BLaER1 treated with 17β-estradiol and CSF1 and Interleukin-3, amounts not matched to agents 10 nM and 100 nM (cell line): Measurements from ENCODE around the gene ZBTB8B.

ENCODE experiments used
- H3K27ac ChIP-seq, 11 experiments: shearing (Covaris generic); formaldehyde crosslinking; 2 replicates each; pipeline ENCODE4 v1.8.1; 2022
- H3K27me3 ChIP-seq, 11 experiments: shearing (Covaris generic); formaldehyde crosslinking; 2 replicates each; pipeline ENCODE4 v1.8.1; 2022
- H3K36me3 ChIP-seq, 11 experiments: shearing (Covaris generic); formaldehyde crosslinking; 2 replicates each; pipeline ENCODE4 v1.8.1; 2022
- H3K4me1 ChIP-seq, 10 experiments: shearing (Covaris generic); formaldehyde crosslinking; 2 replicates each; pipeline ENCODE4 v1.8.1; 2022
- H3K4me2 ChIP-seq, 11 experiments: shearing (Covaris generic); formaldehyde crosslinking; 2 replicates each; pipeline ENCODE4 v1.8.1; 2022
- H3K4me3 ChIP-seq, 10 experiments: shearing (Covaris generic); formaldehyde crosslinking; 2 replicates each; pipeline ENCODE4 v1.8.1; 2022
- H3K9ac ChIP-seq, 11 experiments: shearing (Covaris generic); formaldehyde crosslinking; 2 replicates each; pipeline ENCODE4 v1.8.1; 2022
- H3K9me3 ChIP-seq, 11 experiments: shearing (Covaris generic); formaldehyde crosslinking; replicated peaks in 1 of 11; 2 replicates each; pipeline ENCODE4 v1.8.1; 2022
- H4K20me1 ChIP-seq, 11 experiments: shearing (Covaris generic); formaldehyde crosslinking; 2 replicates each; pipeline ENCODE4 v1.8.1; 2022
- Cebpa-rat ChIP-seq, 11 experiments: shearing (Covaris generic); IDR thresholded peaks; 2 replicates each; pipeline ENCODE4 v1.8.1; 2022

ZBTB8B gene

DNA sequence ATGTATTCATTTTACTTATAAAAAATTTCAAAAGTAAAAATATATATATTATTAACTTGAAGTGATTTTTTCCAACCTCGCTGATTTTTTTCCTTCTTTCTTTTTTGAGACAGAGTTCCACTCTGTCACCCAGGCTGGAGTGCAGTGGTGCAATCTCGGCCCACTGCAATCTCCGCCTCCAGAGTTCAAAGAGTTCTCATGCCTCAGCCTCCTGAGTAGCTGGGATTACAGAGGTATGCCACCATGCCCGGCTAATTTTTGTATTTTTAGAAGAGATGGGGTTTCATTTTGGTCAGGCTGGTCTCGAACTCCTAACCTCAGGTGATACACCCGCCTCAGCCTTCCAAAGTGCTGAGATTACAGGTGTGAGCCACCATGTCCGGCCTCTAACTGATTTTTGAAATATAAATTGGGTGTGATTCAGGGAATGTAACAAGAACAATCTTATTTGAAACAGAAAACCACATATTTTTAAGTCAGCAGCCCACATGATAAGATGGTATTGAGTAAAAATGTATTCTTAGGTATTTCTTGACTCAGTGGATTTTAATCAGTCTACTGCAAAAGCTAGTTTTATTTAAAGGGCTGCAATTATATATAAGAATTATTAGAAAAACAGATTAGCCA lies 30.0 kb downstream of the ZBTB8B start:
- Histone ChIP-seq H3K9me3 (no peaks in the 10 kb centered on the region), H3K27me3 (no peaks in the 10 kb centered on the region), H4K20me1 (no peaks in the 10 kb centered on the region), H3K4me3 (no peak overlapping the region), H3K4me1 (peaks cover 0 to 42% (median 17%) of the 10 kb centered on the region in 10 experiments; a peak in 16 of 20 replicates), H3K36me3 (no peaks in the 10 kb centered on the region), H3K9ac (no peak overlapping the region), H3K27ac (no peak overlapping the region), H3K4me2 (peak overlapping the region in 4 of 11 experiments; percentile 7 to 30 (median 16); a peak in 4 of 22 replicates)
- TF ChIP-seq Cebpa-rat (IDR thresholded peaks at IDR 0.05): no peak

- Histone ChIP-seq H3K4me3 (no peak overlapping the region), H4K20me1 (no peaks in the 10 kb centered on the region), H3K9ac (no peak overlapping the region), H3K27ac (no peak overlapping the region), H3K4me1 (peaks cover 0 to 32% (median 14%) of the 10 kb centered on the region in 10 experiments; a peak in 16 of 20 replicates), H3K27me3 (no peaks in the 10 kb centered on the region), H3K9me3 (no peaks in the 10 kb centered on the region), H3K36me3 (no peaks in the 10 kb centered on the region), H3K4me2 (no peak overlapping the region)
- TF ChIP-seq Cebpa-rat (IDR thresholded peaks at IDR 0.05): peak in 1 of 11 experiments; percentile 56; a peak in 2 of 22 replicates
These were observed 31.3 kb downstream of the ZBTB8B start for GRCh38 chr1:32496127-32496526.

DNA sequence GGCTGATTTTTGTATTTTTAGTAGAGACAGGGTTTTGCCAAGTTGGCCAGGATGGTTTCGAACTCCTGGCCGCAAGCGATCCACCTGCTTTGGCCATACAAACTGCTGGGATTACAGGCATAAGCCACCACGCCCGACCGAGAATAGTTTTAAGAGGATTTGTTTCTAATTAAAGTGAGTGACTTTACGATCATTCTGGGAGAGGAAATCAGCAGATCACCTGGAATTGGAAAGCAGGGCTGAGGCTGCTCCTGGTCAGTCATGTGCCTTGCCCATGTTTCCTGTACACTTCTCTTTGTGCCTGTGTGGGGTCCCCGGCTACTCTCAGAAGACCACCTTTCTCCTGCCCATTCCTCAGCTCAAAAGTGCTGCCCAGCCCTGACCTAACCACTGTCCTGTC lies 33.9 kb downstream of the ZBTB8B start:
- no peak for TF ChIP-seq Cebpa-rat (IDR thresholded peaks at IDR 0.05)
- Histone ChIP-seq H3K27me3 (no peaks in the 10 kb centered on the region), H3K27ac (no peak overlapping the region), H3K36me3 (no peaks in the 10 kb centered on the region), H3K9ac (no peak overlapping the region), H3K4me2 (peak overlapping the region in 2 of 11 experiments; percentile 6 to 19; a peak in 1 of 22 replicates), H3K4me3 (no peak overlapping the region), H4K20me1 (no peaks in the 10 kb centered on the region), H3K9me3 (no peaks in the 10 kb centered on the region), H3K4me1 (peaks cover 0 to 24% (median 10%) of the 10 kb centered on the region in 10 experiments; a peak in 13 of 20 replicates)

DNA sequence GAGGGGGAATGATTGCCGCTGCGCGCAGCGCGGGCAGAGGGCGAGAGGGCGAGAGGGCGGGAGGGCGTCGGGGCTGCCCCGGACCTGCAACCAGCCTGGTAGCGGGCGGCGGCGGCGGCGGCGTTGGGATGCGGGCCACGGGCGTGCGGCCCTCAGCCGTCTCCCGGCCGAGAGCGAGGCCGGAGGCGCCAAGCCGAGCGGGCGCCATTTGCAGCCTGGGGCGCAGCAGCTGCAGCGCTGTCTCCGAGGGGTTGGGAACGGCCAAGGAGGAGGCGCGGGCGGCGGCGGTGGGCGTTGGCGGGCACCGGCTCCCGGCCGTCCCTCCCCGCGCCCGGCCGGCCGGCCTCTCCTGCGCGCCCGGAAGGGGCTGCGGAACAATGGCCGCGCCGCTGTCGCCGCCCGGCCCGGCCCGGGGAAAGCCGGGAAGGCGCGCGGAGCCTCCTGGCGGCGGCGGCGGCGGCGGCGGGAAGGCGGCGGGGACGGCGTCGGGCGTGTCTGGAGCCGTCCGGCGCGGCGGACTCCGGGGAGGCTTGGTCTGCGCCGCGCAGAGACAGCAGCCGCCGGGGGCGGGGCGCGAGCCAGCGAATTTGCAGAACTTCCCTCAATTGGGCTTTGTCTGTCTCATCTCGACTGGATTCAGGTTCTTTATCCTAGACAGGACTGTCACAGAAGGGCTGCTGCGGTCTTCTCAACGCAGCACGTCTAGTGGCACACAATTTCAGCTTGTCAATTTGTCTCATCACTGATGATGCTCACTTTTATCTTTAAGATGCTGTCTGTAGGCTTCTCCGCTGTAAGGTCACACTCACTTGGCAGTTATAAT lies 35.7 kb downstream of the ZBTB8B start:
- H3K36me3 ChIP-seq: no peaks in the 10 kb centered on the region
- peaks cover 0 to 5% (median 0%) of the 10 kb centered on the region in 11 experiments; a peak in 3 of 22 replicates for H3K9me3 ChIP-seq
- no peaks in the 10 kb centered on the region for H4K20me1 ChIP-seq
- H3K4me1 ChIP-seq: peaks cover 0 to 17% (median 10%) of the 10 kb centered on the region in 10 experiments; a peak in 12 of 20 replicates
- H3K4me2 ChIP-seq: peak overlapping the region; percentile 76 to 89 (median 81)
- H3K27ac ChIP-seq: peak overlapping the region; percentile 80 to 93 (median 88)
- peak overlapping the region; percentile 84 to 92 (median 89) for H3K9ac ChIP-seq
- H3K27me3 ChIP-seq: no peaks in the 10 kb centered on the region
- peak overlapping the region; percentile 69 to 92 (median 78) for H3K4me3 ChIP-seq
- TF ChIP-seq Cebpa-rat (IDR thresholded peaks at IDR 0.05): no peak

GRCh38 chr1:32501865-32502264 lies 37.0 kb downstream of the ZBTB8B start:
- Histone ChIP-seq H3K4me3 (no peak overlapping the region), H4K20me1 (no peaks in the 10 kb centered on the region), H3K36me3 (no peaks in the 10 kb centered on the region), H3K27me3 (no peaks in the 10 kb centered on the region), H3K27ac (no peak overlapping the region), H3K4me1 (peaks cover 0 to 17% (median 10%) of the 10 kb centered on the region in 10 experiments; a peak in 12 of 20 replicates), H3K4me2 (no peak overlapping the region), H3K9ac (no peak overlapping the region), H3K9me3 (peaks cover 0 to 5% (median 0%) of the 10 kb centered on the region in 11 experiments; a peak in 3 of 22 replicates)
- TF ChIP-seq Cebpa-rat (IDR thresholded peaks at IDR 0.05): no peak

- Histone ChIP-seq H3K9me3 (peaks cover 0 to 5% (median 0%) of the 10 kb centered on the region in 11 experiments; a peak in 3 of 22 replicates), H3K4me3 (no peak overlapping the region), H3K4me2 (no peak overlapping the region), H4K20me1 (no peaks in the 10 kb centered on the region), H3K9ac (no peak overlapping the region), H3K36me3 (no peaks in the 10 kb centered on the region), H3K27ac (no peak overlapping the region), H3K4me1 (peaks cover 0 to 17% (median 10%) of the 10 kb centered on the region in 10 experiments; a peak in 12 of 20 replicates), H3K27me3 (no peaks in the 10 kb centered on the region)
- no peak for TF ChIP-seq Cebpa-rat (IDR thresholded peaks at IDR 0.05)
These were observed 38.3 kb downstream of the ZBTB8B start for GRCh38 chr1:32503153-32503552.

DNA sequence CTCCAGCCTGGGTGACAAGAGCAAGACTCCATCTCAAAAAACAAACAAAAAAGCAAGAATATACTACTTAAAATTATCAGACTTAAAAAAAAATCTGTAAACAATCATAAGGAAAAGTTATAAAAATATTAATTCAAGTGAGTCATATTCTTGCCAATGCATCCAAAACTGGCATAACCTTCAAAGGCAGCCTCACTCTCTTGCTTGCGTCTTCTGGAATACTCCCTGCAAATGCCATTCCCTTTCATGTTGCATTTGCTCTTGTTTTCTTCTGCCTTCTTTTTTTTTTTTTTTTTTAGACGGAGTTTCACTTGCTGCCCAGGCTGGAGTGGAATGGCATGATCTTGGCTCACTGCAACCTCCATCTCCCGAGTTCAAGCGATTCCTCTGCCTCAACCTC lies 42.1 kb downstream of the ZBTB8B start:
- H3K9me3 ChIP-seq: peaks cover 0 to 7% (median 0%) of the 10 kb centered on the region in 11 experiments; a peak in 4 of 22 replicates
- H3K9ac ChIP-seq: no peak overlapping the region
- H3K4me2 ChIP-seq: no peak overlapping the region
- no peak for TF ChIP-seq Cebpa-rat (IDR thresholded peaks at IDR 0.05)
- no peaks in the 10 kb centered on the region for H3K36me3 ChIP-seq
- no peak overlapping the region for H3K27ac ChIP-seq
- H3K4me3 ChIP-seq: no peak overlapping the region
- no peaks in the 10 kb centered on the region for H3K27me3 ChIP-seq
- H4K20me1 ChIP-seq: no peaks in the 10 kb centered on the region
- no peaks in the 10 kb centered on the region for H3K4me1 ChIP-seq

GRCh38 chr1:32508761-32509160 lies 43.9 kb downstream of the ZBTB8B start:
- no peak overlapping the region for H3K4me3 ChIP-seq
- H3K27me3 ChIP-seq: no peaks in the 10 kb centered on the region
- peaks cover 0 to 7% (median 0%) of the 10 kb centered on the region in 11 experiments; a peak in 4 of 22 replicates for H3K9me3 ChIP-seq
- H3K9ac ChIP-seq: no peak overlapping the region
- H3K4me2 ChIP-seq: no peak overlapping the region
- H3K4me1 ChIP-seq: no peaks in the 10 kb centered on the region
- H4K20me1 ChIP-seq: no peaks in the 10 kb centered on the region
- no peak for TF ChIP-seq Cebpa-rat (IDR thresholded peaks at IDR 0.05)
- no peak overlapping the region for H3K27ac ChIP-seq
- H3K36me3 ChIP-seq: no peaks in the 10 kb centered on the region

DNA sequence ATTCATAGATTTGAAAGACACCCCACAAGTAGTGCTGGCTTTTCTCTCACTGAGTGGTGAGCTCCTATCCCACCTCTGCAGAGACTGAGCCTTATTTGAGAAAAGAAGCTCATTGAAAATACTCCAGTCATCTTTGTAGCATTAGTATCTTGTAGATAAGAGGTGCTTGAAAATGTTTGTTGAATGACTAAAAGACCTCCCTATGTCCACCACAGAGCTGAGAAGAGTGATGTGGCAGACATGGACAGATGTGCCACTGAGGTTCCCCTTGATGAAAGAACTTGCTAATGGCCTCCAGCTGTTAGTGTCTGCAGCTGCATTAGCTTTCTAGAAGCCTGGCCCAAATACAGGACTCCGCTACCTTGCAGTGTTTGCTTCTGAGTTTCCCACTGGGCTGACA lies 45.1 kb downstream of the ZBTB8B start:
- no peaks in the 10 kb centered on the region for H3K36me3 ChIP-seq
- no peak for TF ChIP-seq Cebpa-rat (IDR thresholded peaks at IDR 0.05)
- no peaks in the 10 kb centered on the region for H3K27me3 ChIP-seq
- no peak overlapping the region for H3K4me2 ChIP-seq
- H3K9me3 ChIP-seq: peaks cover 0 to 6% (median 0%) of the 10 kb centered on the region in 11 experiments; a peak in 4 of 22 replicates
- H3K9ac ChIP-seq: no peak overlapping the region
- no peak overlapping the region for H3K4me3 ChIP-seq
- no peaks in the 10 kb centered on the region for H3K4me1 ChIP-seq
- no peak overlapping the region for H3K27ac ChIP-seq
- no peaks in the 10 kb centered on the region for H4K20me1 ChIP-seq
